SK-N-SH (cell line): ENCODE data around the gene CLEC16A. TPM values are rescaled to one million over a fixed set of nuclear protein-coding genes. Genes with fewer than 3 reads are reported as not detected.

Experiments
- CTCF ChIA-PET: fragments of 300-600, 350-600 bp; formaldehyde crosslinking; extraction: SDS; loops from one replicate; lab custom pipeline; 2021; lab: Yijun Ruan, JAX
- POLR2A ChIA-PET: fragments of 350-600 bp; sonication (Branson Sonifier 250); formaldehyde crosslinking; extraction: SDS; loops from one replicate; lab custom pipeline; 2020; ENCODE audit warnings: antibody characterized with exemption, inconsistent platforms; lab: Yijun Ruan, JAX
- DNase-seq: peaks from one replicate; pipeline ENCODE4 v3.0.0; 2012
- H2AFZ ChIP-seq: fragments of 200-600 bp; sonication (generic); 2 replicates; pipeline ENCODE4 v1.8.1; 2016; ENCODE audit warnings: antibody characterized with exemption, mild to moderate bottlenecking, low read depth
- H3F3A ChIP-seq: fragments of 200-600 bp; sonication (generic); replicated peaks from 2 replicates; pipeline ENCODE3; 2016; ENCODE audit warnings: antibody characterized with exemption, mild to moderate bottlenecking; ENCODE audit not compliant: insufficient read depth
- H3K27ac ChIP-seq, 2 experiments: fragments of 200-500 bp in 1 of 2; fragments of 200-600 bp in 1 of 2; sonication (Bioruptor generic) in 1 of 2; sonication (generic), shearing (Covaris generic) in 1 of 2; 2 replicates each; pipeline versions ENCODE4 v1.5.1 to v1.6.1; 2014 to 2016; ENCODE audit warnings: low read depth in 2 of 2, inconsistent platforms in 1 of 2, low read length in 1 of 2, mild to moderate bottlenecking in 1 of 2, mixed read lengths in 1 of 2
- H3K27me3 ChIP-seq: fragments of 200-600 bp; sonication (generic), shearing (Covaris generic); 2 replicates; pipeline ENCODE4 v1.6.1; 2016; ENCODE audit warnings: mixed run types; ENCODE audit not compliant: insufficient read depth
- H3K36me3 ChIP-seq, 2 experiments: fragments of 200-500 bp in 1 of 2; fragments of 200-600 bp in 1 of 2; sonication (Bioruptor generic) in 1 of 2; sonication (generic) in 1 of 2; replicated peaks in 1 of 2; 2 replicates each; pipeline versions ENCODE3 to v1.5.1; 2014 to 2016; ENCODE audit warnings: low read length in 1 of 2, mild to moderate bottlenecking in 1 of 2; ENCODE audit not compliant: insufficient read depth in 2 of 2, control insufficient read depth in 1 of 2
- H3K4me1 ChIP-seq, 2 experiments: fragments of 200-500 bp in 1 of 2; fragments of 200-600 bp in 1 of 2; sonication (Bioruptor generic) in 1 of 2; sonication (generic), shearing (Covaris generic) in 1 of 2; 2 replicates each; pipeline versions ENCODE4 v1.5.1 to v1.6.1; 2014 to 2016; ENCODE audit warnings: low read depth in 1 of 2, low read length in 1 of 2, mixed run types in 1 of 2; ENCODE audit not compliant: insufficient read depth in 2 of 2, control insufficient read depth in 1 of 2
- H3K4me2 ChIP-seq: fragments of 200-600 bp; sonication (generic), shearing (Covaris generic); 2 replicates; pipeline ENCODE4 v1.6.1; 2017; ENCODE audit warnings: mixed run types
- H3K4me3 ChIP-seq, 2 experiments: fragments of 200-500 bp in 1 of 2; fragments of 200-600 bp in 1 of 2; sonication (Bioruptor generic) in 1 of 2; sonication (generic), shearing (Covaris generic) in 1 of 2; 2 replicates each; pipeline versions ENCODE4 v1.5.1 to v1.8.1; 2014 to 2016; ENCODE audit warnings: low read depth in 2 of 2, inconsistent platforms in 1 of 2, low read length in 1 of 2, mild to moderate bottlenecking in 1 of 2, mixed read lengths in 1 of 2, moderate library complexity in 1 of 2
- H3K79me2 ChIP-seq: fragments of 200-600 bp; sonication (generic); 2 replicates; pipeline ENCODE4 v1.8.1; 2017; ENCODE audit warnings: mild to moderate bottlenecking; ENCODE audit not compliant: insufficient read depth
- H3K9ac ChIP-seq: fragments of 200-600 bp; sonication (generic); 2 replicates; pipeline ENCODE4 v1.6.1; 2017; ENCODE audit warnings: mixed run types
- H3K9me2 ChIP-seq: fragments of 200-600 bp; sonication (generic); 2 replicates; pipeline ENCODE4 v1.6.1; 2017; ENCODE audit warnings: mixed run types
- H3K9me3 ChIP-seq: fragments of 200-600 bp; sonication (generic); 2 replicates; pipeline ENCODE4 v1.6.1; 2017; ENCODE audit warnings: mixed run types, mild to moderate bottlenecking, moderate library complexity
- H4K20me1 ChIP-seq: fragments of 200-600 bp; sonication (generic); 2 replicates; pipeline ENCODE4 v1.6.1; 2017; ENCODE audit warnings: mild to moderate bottlenecking, mixed run types; ENCODE audit not compliant: insufficient read depth
- CHD2 ChIP-seq: fragments of 150-350 bp; IDR thresholded peaks from 2 replicates; pipeline ENCODE4 v1.6.1; 2018; ENCODE audit warnings: low read length; ENCODE audit not compliant: partially characterized antibody
- ELF1 ChIP-seq: IDR thresholded peaks from 2 replicates; pipeline ENCODE4 v1.4.0; 2012
- EZH2phosphoT487 ChIP-seq: fragments of 200-600 bp; sonication (generic); IDR thresholded peaks from 2 replicates; pipeline ENCODE4 v1.6.1; 2017; ENCODE audit warnings: low read depth, mixed run types, mild to moderate bottlenecking, antibody characterized with exemption, moderate library complexity, borderline replicate concordance
- FOSL2 ChIP-seq: IDR thresholded peaks from 2 replicates; pipeline ENCODE4 v1.4.0; 2012; ENCODE audit warnings: low read depth, mild to moderate bottlenecking, moderate library complexity, borderline replicate concordance
- FOXJ3 ChIP-seq: sonication (generic); formaldehyde crosslinking; IDR thresholded peaks from 2 replicates; pipeline ENCODE4 v1.5.1; 2020; ENCODE audit warnings: mild to moderate bottlenecking, missing genetic modification reagents
- GATA2 ChIP-seq: sonication (generic); formaldehyde crosslinking; IDR thresholded peaks from 2 replicates; pipeline ENCODE4 v1.5.0; 2020; ENCODE audit warnings: mild to moderate bottlenecking, missing genetic modification reagents
- JUND ChIP-seq: IDR thresholded peaks from 2 replicates; pipeline ENCODE4 v1.4.0; 2012
- MEF2A ChIP-seq: IDR thresholded peaks from 2 replicates; pipeline ENCODE4 v1.4.0; 2012; ENCODE audit warnings: low read depth, borderline replicate concordance
- NRF1 ChIP-seq: IDR thresholded peaks from 2 replicates; pipeline ENCODE4 v1.6.1; 2012; ENCODE audit warnings: low read depth, mild to moderate bottlenecking, low read length
- RAD21 ChIP-seq: IDR thresholded peaks from 2 replicates; pipeline ENCODE4 v1.6.1; 2012; ENCODE audit warnings: mild to moderate bottlenecking, low read length
- RCOR1 ChIP-seq: fragments of 150-350 bp; IDR thresholded peaks from 2 replicates; pipeline ENCODE4 v1.6.1; 2017; ENCODE audit warnings: antibody characterized with exemption, low read length
- SIN3A ChIP-seq: IDR thresholded peaks from 2 replicates; pipeline ENCODE4 v1.6.1; 2012; ENCODE audit warnings: low read depth, mild to moderate bottlenecking, low read length, moderate library complexity, borderline replicate concordance
- TCF12 ChIP-seq: IDR thresholded peaks from 2 replicates; pipeline ENCODE4 v1.4.0; 2012
- USF1 ChIP-seq: IDR thresholded peaks from 2 replicates; pipeline ENCODE4 v1.4.0; 2012; ENCODE audit warnings: low read depth, borderline replicate concordance
- USF2 ChIP-seq: fragments of 150-350 bp; IDR thresholded peaks from 2 replicates; pipeline ENCODE4 v1.6.1; 2017; ENCODE audit warnings: antibody characterized with exemption, low read length, low read depth, borderline replicate concordance
- YY1 ChIP-seq: IDR thresholded peaks from 2 replicates; pipeline ENCODE4 v1.4.0; 2012; ENCODE audit warnings: low read depth, mild to moderate bottlenecking
- ZBTB33 ChIP-seq: IDR thresholded peaks from 2 replicates; pipeline ENCODE4 v1.4.0; 2012; ENCODE audit warnings: low read depth, borderline replicate concordance
- WGBS: methylation state at CpG from one replicate; pipeline ENCODE4 v1.1.6; 2017; ENCODE audit warnings: low lambda C conversion rate; 5-methylcytosine and 5-hydroxymethylcytosine counted together
- polyA plus RNA-seq, 3 experiments: library from polyadenylated mRNA; depleted of rRNA; stranded (reverse); fragments of >200 nt; gene quantifications; 2 replicates each; pipeline ENCODE4 v1.2.3, GENCODE V29; 2012
- TF ChIP-seq, protein P1 (sequence below): fragments of 150-350 bp; IDR thresholded peaks from 2 replicates; pipeline ENCODE4 v1.6.1; 2016; ENCODE audit warnings: mild to moderate bottlenecking, low read depth, low read length
- TF ChIP-seq, protein P2 (sequence below): fragments of 200-600 bp; sonication (generic); IDR thresholded peaks from 2 replicates; pipeline ENCODE4 v1.6.1; 2017; ENCODE audit warnings: antibody characterized with exemption, mild to moderate bottlenecking, moderate library complexity

Gene CLEC16A
- polyA plus RNA-seq, 1 of the 3 experiments (the other 2 are of a cell fraction), result 13.7 TPM

DNA sequence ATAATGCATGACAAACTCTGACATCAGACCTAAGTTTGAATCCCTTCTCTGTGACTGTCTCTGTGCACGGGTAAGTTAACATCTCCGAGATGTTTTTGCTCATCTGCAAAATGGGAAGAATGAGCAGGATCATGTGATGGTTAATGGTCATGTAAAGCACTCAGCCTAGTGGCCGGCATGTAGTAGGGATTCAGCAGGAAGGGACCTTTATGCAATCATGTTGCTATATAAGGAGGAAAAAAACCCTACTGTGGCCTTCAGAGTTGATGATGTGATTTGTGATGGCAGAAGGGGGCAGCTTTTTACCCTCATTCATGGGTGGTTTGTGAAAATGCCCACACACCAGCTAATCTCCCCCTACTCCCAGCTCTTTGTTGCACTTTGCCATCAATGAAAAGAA, 24.1 kb downstream of the CLEC16A start:
- 94% methylated on average over 3 of the region's 3 CpGs for WGBS

GRCh38 chr16:10969615-10970014, 25.3 kb downstream of the CLEC16A start:
- no peaks in the 10 kb centered on the region for H3K9me2 ChIP-seq
- no peak overlapping the region for H3K27ac ChIP-seq
- ChIA-PET CTCF (interaction anchor here (0.9 to 12.7 kb wide), 4 partner anchors 14 to 427 kb away, joined by 3 to 318 read pairs (median 102); partner anchors contain the start of genes CLEC16A and SOCS1), POLR2A (no interaction called here)
- no peak overlapping the region for H3K9ac ChIP-seq
- peaks cover 8 to 30% of the 10 kb centered on the region in 2 experiments for H3K36me3 ChIP-seq
- H3K4me1 ChIP-seq, result peaks cover 5 to 18% of the 10 kb centered on the region in 2 experiments; a peak in 3 of 4 replicates
- no peaks in the 10 kb centered on the region for H3K27me3 ChIP-seq
- no peak overlapping the region for H3K4me2 ChIP-seq
- no peaks in the 10 kb centered on the region for H3K79me2 ChIP-seq
- 68% methylated on average over 1 of the region's 1 CpG for WGBS
- no peaks in the 10 kb centered on the region for H4K20me1 ChIP-seq
- H3K4me3 ChIP-seq, result no peak overlapping the region
- DNase-seq, result no peak
- no peak overlapping the region for H2AFZ ChIP-seq
- no peaks in the 10 kb centered on the region for H3K9me3 ChIP-seq
- peaks cover 12% of the 10 kb centered on the region for H3F3A ChIP-seq
- TF ChIP-seq ZBTB33 (no peak), RCOR1 (no peak), YY1 (no peak), USF2 (no peak), RAD21 (no peak), GATA2 (CRISPR knock-in tag) (no peak), TCF12 (no peak), CHD2 (no peak), JUND (no peak), ELF1 (no peak), FOXJ3 (CRISPR knock-in tag) (no peak), USF1 (no peak)
- TF ChIP-seq, protein P1, sequence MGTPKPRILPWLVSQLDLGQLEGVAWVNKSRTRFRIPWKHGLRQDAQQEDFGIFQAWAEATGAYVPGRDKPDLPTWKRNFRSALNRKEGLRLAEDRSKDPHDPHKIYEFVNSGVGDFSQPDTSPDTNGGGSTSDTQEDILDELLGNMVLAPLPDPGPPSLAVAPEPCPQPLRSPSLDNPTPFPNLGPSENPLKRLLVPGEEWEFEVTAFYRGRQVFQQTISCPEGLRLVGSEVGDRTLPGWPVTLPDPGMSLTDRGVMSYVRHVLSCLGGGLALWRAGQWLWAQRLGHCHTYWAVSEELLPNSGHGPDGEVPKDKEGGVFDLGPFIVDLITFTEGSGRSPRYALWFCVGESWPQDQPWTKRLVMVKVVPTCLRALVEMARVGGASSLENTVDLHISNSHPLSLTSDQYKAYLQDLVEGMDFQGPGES, result no peak

More for the DNA sequence above, 24.1 kb downstream of the CLEC16A start:
- Histone ChIP-seq H2AFZ (no peak overlapping the region), H3K4me2 (no peak overlapping the region), H3K9me2 (no peaks in the 10 kb centered on the region), H3K36me3 (peaks cover 3 to 28% of the 10 kb centered on the region in 2 experiments), H3K9me3 (no peaks in the 10 kb centered on the region), H3K79me2 (no peaks in the 10 kb centered on the region), H3F3A (peaks cover 12% of the 10 kb centered on the region), H3K9ac (no peak overlapping the region), H3K27me3 (no peaks in the 10 kb centered on the region), H3K27ac (no peak overlapping the region), H3K4me3 (no peak overlapping the region), H3K4me1 (peaks cover 5 to 22% of the 10 kb centered on the region in 2 experiments; a peak in 3 of 4 replicates), H4K20me1 (no peaks in the 10 kb centered on the region)
- TF ChIP-seq, protein P1, result no peak
- TF ChIP-seq EZH2phosphoT487, result no peak
- TF ChIP-seq, protein P2, sequence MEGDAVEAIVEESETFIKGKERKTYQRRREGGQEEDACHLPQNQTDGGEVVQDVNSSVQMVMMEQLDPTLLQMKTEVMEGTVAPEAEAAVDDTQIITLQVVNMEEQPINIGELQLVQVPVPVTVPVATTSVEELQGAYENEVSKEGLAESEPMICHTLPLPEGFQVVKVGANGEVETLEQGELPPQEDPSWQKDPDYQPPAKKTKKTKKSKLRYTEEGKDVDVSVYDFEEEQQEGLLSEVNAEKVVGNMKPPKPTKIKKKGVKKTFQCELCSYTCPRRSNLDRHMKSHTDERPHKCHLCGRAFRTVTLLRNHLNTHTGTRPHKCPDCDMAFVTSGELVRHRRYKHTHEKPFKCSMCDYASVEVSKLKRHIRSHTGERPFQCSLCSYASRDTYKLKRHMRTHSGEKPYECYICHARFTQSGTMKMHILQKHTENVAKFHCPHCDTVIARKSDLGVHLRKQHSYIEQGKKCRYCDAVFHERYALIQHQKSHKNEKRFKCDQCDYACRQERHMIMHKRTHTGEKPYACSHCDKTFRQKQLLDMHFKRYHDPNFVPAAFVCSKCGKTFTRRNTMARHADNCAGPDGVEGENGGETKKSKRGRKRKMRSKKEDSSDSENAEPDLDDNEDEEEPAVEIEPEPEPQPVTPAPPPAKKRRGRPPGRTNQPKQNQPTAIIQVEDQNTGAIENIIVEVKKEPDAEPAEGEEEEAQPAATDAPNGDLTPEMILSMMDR, result no peak
- TF ChIP-seq FOSL2, result no peak
- TF ChIP-seq FOXJ3 (CRISPR knock-in tag), result no peak
- TF ChIP-seq MEF2A, result no peak
- TF ChIP-seq CHD2, result no peak
- no peak for TF ChIP-seq NRF1
- no peak for TF ChIP-seq SIN3A
- no peak for TF ChIP-seq ELF1
- DNase-seq, result no peak
- ChIA-PET CTCF (interaction anchor here (1.1 to 12.7 kb wide), 5 partner anchors 19 to 428 kb away, joined by 4 to 318 read pairs (median 5); partner anchors contain the start of genes CLEC16A and SOCS1), POLR2A (interaction anchor here (1.0 kb wide), 1 partner anchor 288 kb away, joined by 3 read pairs; the partner anchor contains the start of gene SOCS1)
